HepG2 (cell line): ENCODE data around the gene ATG13. TPM values are rescaled to one million over a fixed set of nuclear protein-coding genes. Genes with fewer than 3 reads are reported as not detected.

Source experiments
- FOXA1 ChIP-seq, 2 experiments: fragments of 450-650 bp in 1 of 2; sonication (generic) in 1 of 2; formaldehyde crosslinking in 1 of 2; IDR thresholded peaks; 2 replicates each; pipeline versions ENCODE4 v1.4.0 to v1.6.1; 2016 to 2020; ENCODE audit warnings: missing genetic modification reagents in 1 of 2
- GPN1 ChIP-seq: sonication (generic); formaldehyde crosslinking; IDR thresholded peaks from 2 replicates; pipeline ENCODE4 v1.5.1; 2020; ENCODE audit warnings: missing genetic modification reagents, borderline replicate concordance
- IKZF4 ChIP-seq: sonication (generic); formaldehyde crosslinking; IDR thresholded peaks from 2 replicates; pipeline ENCODE4 v1.5.1; 2020; ENCODE audit warnings: borderline replicate concordance, mild to moderate bottlenecking, low read depth, missing genetic modification reagents; ENCODE audit errors: not compliant biosample characterization
- KAT2B ChIP-seq: fragments of 150-350 bp; IDR thresholded peaks from 2 replicates; pipeline ENCODE4 v1.6.1; 2014; ENCODE audit warnings: low read depth, low read length, borderline replicate concordance
- KAT8 ChIP-seq: IDR thresholded peaks from 2 replicates; pipeline ENCODE4 v1.6.1; 2016; ENCODE audit warnings: missing genetic modification reagents, missing compliant biosample characterization
- MEIS2 ChIP-seq: sonication (generic); formaldehyde crosslinking; IDR thresholded peaks from 2 replicates; pipeline ENCODE4 v1.9.0; 2021; ENCODE audit warnings: mild to moderate bottlenecking, missing genetic modification reagents
- MIER2 ChIP-seq: IDR thresholded peaks from 2 replicates; pipeline ENCODE4 v1.6.1; 2016; ENCODE audit warnings: missing biosample characterization, missing genetic modification reagents
- MTA3 ChIP-seq: sonication (generic); formaldehyde crosslinking; IDR thresholded peaks from 2 replicates; pipeline ENCODE4 v1.4.0; 2020; ENCODE audit warnings: missing genetic modification reagents
- MYC ChIP-seq: sonication (generic); formaldehyde crosslinking; IDR thresholded peaks from 2 replicates; pipeline ENCODE4 v1.9.0; 2021; ENCODE audit warnings: missing genetic modification reagents, borderline replicate concordance
- NBN ChIP-seq: fragments of 450-650 bp; conservative IDR thresholded peaks from 2 replicates; pipeline ENCODE4 v1.6.1; 2017
- NR2F1 ChIP-seq, 2 experiments: fragments of 450-650 bp in 1 of 2; formaldehyde crosslinking in 1 of 2; IDR thresholded peaks; 2 replicates each; pipeline versions ENCODE4 v1.5.0 to v1.6.1; 2016 to 2020; ENCODE audit warnings: mild to moderate bottlenecking in 1 of 2, missing compliant biosample characterization in 1 of 2, missing genetic modification reagents in 1 of 2, moderate library complexity in 1 of 2
- YY1 ChIP-seq: IDR thresholded peaks from 2 replicates; pipeline ENCODE4 v1.6.1; 2011; ENCODE audit warnings: low read length, low read depth, moderate library complexity, mild to moderate bottlenecking; ENCODE audit not compliant: insufficient read depth, insufficient replicate concordance
- ZFP1 ChIP-seq: IDR thresholded peaks from 2 replicates; pipeline ENCODE4 v1.6.1; 2016
- ZNF30 ChIP-seq: sonication (generic); formaldehyde crosslinking; IDR thresholded peaks from 2 replicates; pipeline ENCODE4 v1.5.0; 2020; ENCODE audit warnings: mild to moderate bottlenecking, missing genetic modification reagents
- ZNF510 ChIP-seq: sonication (generic); formaldehyde crosslinking; IDR thresholded peaks from 2 replicates; pipeline ENCODE4 v1.4.0; 2020; ENCODE audit warnings: low read depth, mild to moderate bottlenecking, missing genetic modification reagents
- ZNF615 ChIP-seq: sonication (generic); formaldehyde crosslinking; IDR thresholded peaks from 2 replicates; pipeline ENCODE4 v1.5.0; 2020; ENCODE audit warnings: mild to moderate bottlenecking, missing genetic modification reagents, borderline replicate concordance
- ZNF850 ChIP-seq: sonication (generic); formaldehyde crosslinking; conservative IDR thresholded peaks from 2 replicates; pipeline ENCODE4 v1.9.0; 2021; ENCODE audit warnings: mild to moderate bottlenecking, missing genetic modification reagents
- polyA plus RNA-seq, 8 experiments: library from polyadenylated mRNA; depleted of rRNA in 3 of 8; stranded (reverse) in 7 of 8; unstranded in 1 of 8; fragments of >200 nt; fragmentation: Illumina TruSeq in 4 of 8; extraction: Trizol in 4 of 8; gene quantifications; 2 replicates each; pipeline versions ENCODE4 v1.2.1 to v1.2.3, GENCODE V29; 2011 to 2016; ENCODE audit warnings: low read depth in 4 of 8, missing spikeins in 1 of 8, mixed read lengths in 1 of 8; ENCODE audit not compliant: insufficient read depth in 1 of 8
- total RNA-seq, 5 experiments: library from RNA; depleted of rRNA; stranded (reverse); fragments of >200 nt; fragmentation: Illumina TruSeq; extraction: Trizol; gene quantifications; 2 replicates each; pipeline ENCODE4 v1.2.3, GENCODE V29; 2016; ENCODE audit warnings: low read depth in 1 of 5
- TF ChIP-seq, protein P1 (sequence below): sonication (generic); formaldehyde crosslinking; IDR thresholded peaks from 2 replicates; pipeline ENCODE4 v1.5.0; 2020; ENCODE audit warnings: mild to moderate bottlenecking, low read depth, missing genetic modification reagents, borderline replicate concordance
- TF ChIP-seq, protein P2 (sequence below): sonication (generic); formaldehyde crosslinking; IDR thresholded peaks from 2 replicates; pipeline ENCODE4 v1.5.1; 2020; ENCODE audit warnings: missing genetic modification reagents, mild to moderate bottlenecking, borderline replicate concordance
- TF ChIP-seq, protein P3 (sequence below): sonication (generic); formaldehyde crosslinking; IDR thresholded peaks from 2 replicates; pipeline ENCODE4 v1.5.1; 2020; ENCODE audit warnings: missing genetic modification reagents, mild to moderate bottlenecking, borderline replicate concordance
- TF ChIP-seq, protein P4 (sequence below): sonication (generic); formaldehyde crosslinking; IDR thresholded peaks from 2 replicates; pipeline ENCODE4 v1.9.0; 2021; ENCODE audit warnings: missing genetic modification reagents, borderline replicate concordance
- TF ChIP-seq, protein P5 (sequence below): sonication (generic); formaldehyde crosslinking; conservative IDR thresholded peaks from 2 replicates; pipeline ENCODE4 v1.8.1; 2023; ENCODE audit warnings: missing genetic modification reagents

The ATG13 gene
- total and polyA plus RNA-seq, 2 of the 13 experiments (the other 11 are each of a cell fraction or from before 2014, with no cell fraction given): 55.0 to 77.3 TPM

DNA sequence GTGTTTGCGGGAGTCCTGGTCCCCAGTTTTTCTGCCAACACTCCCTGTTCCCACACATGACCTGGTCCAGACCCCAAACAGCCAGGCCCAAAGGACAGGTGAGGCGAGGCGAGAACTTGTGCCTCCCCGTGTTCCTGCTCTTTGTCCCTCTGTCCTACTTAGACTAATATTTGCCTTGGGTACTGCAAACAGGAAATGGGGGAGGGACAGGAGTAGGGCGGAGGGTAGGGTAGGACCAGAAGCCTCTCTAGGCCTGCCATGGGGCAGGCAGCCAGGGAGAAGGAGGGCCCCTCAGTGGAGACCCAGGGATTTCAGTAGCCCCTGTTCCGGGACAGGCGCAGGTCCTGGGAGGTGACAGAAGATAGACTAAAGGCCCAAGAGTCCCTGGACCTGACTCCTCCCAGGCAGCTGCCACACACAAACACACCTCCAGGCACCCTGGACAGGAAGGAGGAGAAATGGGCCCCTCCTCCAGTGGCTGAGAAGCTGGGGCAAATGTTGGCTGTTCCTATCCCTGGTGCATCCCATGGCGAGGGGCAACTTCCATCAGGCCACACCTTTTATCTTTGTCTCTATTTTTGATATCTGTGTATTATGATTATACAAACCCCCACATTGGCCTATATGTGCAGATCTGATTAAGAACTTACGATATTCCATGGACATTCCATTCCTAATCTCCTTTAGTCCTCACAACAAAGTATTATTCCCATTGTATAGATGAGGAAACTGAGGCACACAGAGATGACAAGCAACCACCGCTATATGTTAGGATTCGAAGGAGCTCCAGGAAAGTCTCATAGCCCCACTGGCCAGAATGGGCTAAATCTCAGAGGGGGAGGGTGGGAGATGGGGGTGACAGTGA lies 101.0 kb downstream of the ATG13 start (continued):
- peak; percentile 65; the same call in 1 of the 2 replicates for TF ChIP-seq MIER2
- no peak; the same call in 1 of the 2 replicates for TF ChIP-seq MEIS2 (CRISPR knock-in tag)
- TF ChIP-seq ZNF615 (CRISPR knock-in tag): 0 out of 2 replicates have a peak, but pooled peaks have one; percentile 69
- TF ChIP-seq, protein P1, sequence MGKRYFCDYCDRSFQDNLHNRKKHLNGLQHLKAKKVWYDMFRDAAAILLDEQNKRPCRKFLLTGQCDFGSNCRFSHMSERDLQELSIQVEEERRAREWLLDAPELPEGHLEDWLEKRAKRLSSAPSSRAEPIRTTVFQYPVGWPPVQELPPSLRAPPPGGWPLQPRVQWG (CRISPR knock-in tag): no peak
- TF ChIP-seq, protein P2, sequence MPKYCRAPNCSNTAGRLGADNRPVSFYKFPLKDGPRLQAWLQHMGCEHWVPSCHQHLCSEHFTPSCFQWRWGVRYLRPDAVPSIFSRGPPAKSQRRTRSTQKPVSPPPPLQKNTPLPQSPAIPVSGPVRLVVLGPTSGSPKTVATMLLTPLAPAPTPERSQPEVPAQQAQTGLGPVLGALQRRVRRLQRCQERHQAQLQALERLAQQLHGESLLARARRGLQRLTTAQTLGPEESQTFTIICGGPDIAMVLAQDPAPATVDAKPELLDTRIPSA (CRISPR knock-in tag): no peak
- no peak for TF ChIP-seq NBN
- TF ChIP-seq KAT2B: no peak
- peak; percentile 82; the same call in 1 of the 2 replicates for TF ChIP-seq MYC (CRISPR knock-in tag)
- peak; percentile 80 for TF ChIP-seq NR2F1 (CRISPR knock-in tag; IDR thresholded peaks at IDR 0.05)
- TF ChIP-seq, protein P3, sequence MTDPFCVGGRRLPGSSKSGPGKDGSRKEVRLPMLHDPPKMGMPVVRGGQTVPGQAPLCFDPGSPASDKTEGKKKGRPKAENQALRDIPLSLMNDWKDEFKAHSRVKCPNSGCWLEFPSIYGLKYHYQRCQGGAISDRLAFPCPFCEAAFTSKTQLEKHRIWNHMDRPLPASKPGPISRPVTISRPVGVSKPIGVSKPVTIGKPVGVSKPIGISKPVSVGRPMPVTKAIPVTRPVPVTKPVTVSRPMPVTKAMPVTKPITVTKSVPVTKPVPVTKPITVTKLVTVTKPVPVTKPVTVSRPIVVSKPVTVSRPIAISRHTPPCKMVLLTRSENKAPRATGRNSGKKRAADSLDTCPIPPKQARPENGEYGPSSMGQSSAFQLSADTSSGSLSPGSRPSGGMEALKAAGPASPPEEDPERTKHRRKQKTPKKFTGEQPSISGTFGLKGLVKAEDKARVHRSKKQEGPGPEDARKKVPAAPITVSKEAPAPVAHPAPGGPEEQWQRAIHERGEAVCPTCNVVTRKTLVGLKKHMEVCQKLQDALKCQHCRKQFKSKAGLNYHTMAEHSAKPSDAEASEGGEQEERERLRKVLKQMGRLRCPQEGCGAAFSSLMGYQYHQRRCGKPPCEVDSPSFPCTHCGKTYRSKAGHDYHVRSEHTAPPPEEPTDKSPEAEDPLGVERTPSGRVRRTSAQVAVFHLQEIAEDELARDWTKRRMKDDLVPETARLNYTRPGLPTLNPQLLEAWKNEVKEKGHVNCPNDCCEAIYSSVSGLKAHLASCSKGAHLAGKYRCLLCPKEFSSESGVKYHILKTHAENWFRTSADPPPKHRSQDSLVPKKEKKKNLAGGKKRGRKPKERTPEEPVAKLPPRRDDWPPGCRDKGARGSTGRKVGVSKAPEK (CRISPR knock-in tag): no peak; the same call in 1 of the 2 replicates
- TF ChIP-seq ZNF850: 0 out of 2 replicates have a peak, but pooled peaks have one; percentile 46
- peak; percentile 65 for TF ChIP-seq FOXA1 (IDR thresholded peaks at IDR 0.05)
- peak; percentile 97 for TF ChIP-seq FOXA1 (CRISPR knock-in tag; IDR thresholded peaks at IDR 0.05)
- no peak for TF ChIP-seq IKZF4 (CRISPR knock-in tag)
- no peak for TF ChIP-seq GPN1 (CRISPR knock-in tag)
- 0 out of 2 replicates have a peak, but pooled peaks have one; percentile 80 for TF ChIP-seq ZFP1 (CRISPR knock-in tag)
- TF ChIP-seq MTA3 (CRISPR knock-in tag): no peak
- TF ChIP-seq, protein P4, sequence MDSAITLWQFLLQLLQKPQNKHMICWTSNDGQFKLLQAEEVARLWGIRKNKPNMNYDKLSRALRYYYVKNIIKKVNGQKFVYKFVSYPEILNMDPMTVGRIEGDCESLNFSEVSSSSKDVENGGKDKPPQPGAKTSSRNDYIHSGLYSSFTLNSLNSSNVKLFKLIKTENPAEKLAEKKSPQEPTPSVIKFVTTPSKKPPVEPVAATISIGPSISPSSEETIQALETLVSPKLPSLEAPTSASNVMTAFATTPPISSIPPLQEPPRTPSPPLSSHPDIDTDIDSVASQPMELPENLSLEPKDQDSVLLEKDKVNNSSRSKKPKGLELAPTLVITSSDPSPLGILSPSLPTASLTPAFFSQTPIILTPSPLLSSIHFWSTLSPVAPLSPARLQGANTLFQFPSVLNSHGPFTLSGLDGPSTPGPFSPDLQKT (CRISPR knock-in tag): no peak
- peak; percentile 87 for TF ChIP-seq KAT8 (CRISPR knock-in tag)
- no peak for TF ChIP-seq YY1
- TF ChIP-seq, protein P5, sequence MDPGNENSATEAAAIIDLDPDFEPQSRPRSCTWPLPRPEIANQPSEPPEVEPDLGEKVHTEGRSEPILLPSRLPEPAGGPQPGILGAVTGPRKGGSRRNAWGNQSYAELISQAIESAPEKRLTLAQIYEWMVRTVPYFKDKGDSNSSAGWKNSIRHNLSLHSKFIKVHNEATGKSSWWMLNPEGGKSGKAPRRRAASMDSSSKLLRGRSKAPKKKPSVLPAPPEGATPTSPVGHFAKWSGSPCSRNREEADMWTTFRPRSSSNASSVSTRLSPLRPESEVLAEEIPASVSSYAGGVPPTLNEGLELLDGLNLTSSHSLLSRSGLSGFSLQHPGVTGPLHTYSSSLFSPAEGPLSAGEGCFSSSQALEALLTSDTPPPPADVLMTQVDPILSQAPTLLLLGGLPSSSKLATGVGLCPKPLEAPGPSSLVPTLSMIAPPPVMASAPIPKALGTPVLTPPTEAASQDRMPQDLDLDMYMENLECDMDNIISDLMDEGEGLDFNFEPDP (CRISPR knock-in tag): 0 out of 2 replicates have a peak, but pooled peaks have one; percentile 87
- 0 out of 2 replicates have a peak, but pooled peaks have one; percentile 33 for TF ChIP-seq ZNF30 (CRISPR knock-in tag)
- no peak for TF ChIP-seq ZNF510 (CRISPR knock-in tag)
